GM21526 (cell line): ENCODE data around the gene HSPA4.
"Not testable (repeated sequence)": the region's sequence is repeated elsewhere in the genome, so short reads cannot be mapped to it uniquely, and the experiment has no call there.

Source experiments
- ATAC-seq: cut with Tn5 transposase; IDR thresholded peaks from one replicate; pipeline ENCODE4 v1.9.1; 2021; ENCODE audit warnings: moderate library complexity; ENCODE audit not compliant: unreplicated experiment, low FRiP score

Gene HSPA4

DNA sequence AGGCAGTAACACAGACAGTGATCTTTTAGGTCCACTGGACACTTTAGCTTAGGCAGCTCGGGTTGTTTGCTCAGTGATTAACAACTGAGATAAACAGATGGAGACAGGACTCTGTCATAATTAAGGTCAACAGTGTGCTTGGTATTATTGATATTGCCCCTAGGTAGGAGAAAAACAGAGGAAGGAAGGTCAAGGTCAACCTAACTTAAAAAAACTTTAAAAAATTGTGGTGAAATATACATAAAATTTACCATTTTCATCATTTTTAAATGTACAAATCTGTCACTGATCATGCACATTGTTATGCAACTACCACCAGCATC, 2.1 kb upstream of the HSPA4 start:
- ATAC-seq, result no peak

DNA sequence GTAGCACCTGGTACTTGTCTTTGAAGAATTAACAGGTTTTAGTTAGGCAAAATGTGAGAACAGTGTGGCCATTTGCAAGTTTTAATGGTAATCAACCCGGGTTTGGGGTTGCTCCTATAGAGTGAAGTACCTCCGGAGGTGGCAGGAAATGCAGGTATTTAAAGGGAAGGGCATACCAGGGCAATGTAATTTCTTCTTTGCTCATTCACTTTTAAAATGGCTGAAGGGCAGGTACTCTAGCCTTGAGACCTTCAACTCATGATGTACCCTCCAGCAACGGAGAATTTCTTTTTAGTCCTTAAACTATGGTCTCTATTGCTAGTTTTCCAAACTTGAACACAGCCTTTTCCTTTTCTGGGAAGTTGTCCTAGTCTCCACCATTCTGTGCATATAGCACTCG, 1.3 kb upstream of the HSPA4 start:
- no peak for ATAC-seq

DNA sequence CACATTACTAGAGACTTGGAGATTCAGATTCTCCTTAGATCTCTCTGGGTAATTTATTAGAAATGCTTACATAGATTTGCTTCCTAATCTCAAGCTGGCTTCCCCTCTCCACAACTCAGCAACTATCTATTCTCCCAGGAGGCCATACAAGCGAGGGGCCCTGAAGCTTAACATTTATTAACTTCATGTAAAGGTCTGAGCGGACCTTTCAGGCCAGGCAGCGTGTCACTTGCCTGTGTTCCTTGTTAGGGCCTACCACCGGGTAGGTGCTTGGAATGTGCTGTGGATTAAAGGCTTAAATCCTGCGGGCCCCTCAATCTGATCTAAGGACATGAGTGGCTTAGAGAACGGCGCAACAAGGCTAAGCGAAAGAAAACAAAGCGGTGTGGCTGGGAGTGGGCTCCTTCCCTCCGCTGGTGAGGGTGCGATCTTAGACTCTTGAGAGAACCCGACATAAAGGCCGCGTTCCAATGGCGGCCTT, 712 bp upstream of the HSPA4 start:
- ATAC-seq, result peak; percentile 2

DNA sequence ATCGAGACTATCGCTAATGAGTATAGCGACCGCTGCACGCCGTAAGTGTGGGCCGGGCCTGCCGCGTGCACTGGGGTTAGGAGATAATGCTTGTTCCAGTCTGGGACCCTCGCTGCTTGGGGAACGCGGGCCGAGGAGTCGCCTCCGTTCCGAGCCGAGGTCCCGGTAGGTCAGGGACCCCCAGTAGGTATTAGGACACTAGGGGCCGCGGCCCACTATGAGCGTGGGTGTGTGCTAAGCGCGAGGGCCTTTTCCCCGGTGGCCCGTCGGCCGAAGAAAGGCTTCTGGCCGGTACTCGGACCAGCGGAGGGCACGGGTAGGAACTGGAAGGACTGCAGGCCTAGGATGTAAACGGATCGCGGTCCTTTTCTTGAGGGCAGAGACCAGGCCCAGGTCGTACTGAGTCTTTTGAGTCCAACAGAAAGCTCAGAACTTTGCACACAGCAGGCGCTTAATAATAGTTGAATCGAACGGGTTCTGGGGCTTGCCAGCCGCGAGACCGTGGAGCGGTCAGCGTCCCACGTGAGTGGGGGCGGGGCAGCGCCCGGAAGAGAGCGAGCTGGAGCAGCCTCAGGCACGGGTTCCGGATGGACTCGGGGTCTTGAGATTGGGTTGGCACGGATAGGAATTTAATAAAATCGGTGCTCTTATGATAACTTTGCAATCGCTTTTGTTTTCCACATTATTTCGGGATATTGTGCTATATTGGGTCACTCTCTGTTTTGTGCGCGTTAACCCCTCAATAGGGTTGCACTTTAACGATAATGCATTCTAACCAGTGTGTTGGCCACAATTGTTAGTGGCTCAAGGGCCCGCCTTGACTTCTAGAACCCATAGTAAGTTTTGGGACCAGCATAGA, 733 bp downstream of the HSPA4 start:
- ATAC-seq, result peak; percentile 36

DNA sequence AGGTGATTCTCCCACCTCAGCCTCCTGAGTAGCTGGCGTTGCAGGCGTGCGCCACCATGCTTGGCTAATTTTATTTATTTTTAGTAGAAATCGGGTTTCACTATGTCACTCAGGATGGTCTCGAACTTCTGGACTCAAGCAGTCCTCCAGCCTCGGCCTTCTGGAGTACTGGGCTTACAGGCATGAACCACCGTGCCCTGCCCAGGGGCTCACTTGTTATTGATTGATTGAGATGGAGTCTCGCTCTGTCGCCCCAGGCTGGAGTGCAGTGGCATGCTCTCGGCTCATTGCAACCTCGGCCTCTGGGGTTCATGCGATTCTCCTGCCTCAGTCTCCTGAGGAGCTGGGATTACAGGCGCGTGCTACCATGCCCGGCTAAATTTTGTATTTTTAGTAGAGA, 1.6 kb downstream of the HSPA4 start:
- no peak for ATAC-seq

DNA sequence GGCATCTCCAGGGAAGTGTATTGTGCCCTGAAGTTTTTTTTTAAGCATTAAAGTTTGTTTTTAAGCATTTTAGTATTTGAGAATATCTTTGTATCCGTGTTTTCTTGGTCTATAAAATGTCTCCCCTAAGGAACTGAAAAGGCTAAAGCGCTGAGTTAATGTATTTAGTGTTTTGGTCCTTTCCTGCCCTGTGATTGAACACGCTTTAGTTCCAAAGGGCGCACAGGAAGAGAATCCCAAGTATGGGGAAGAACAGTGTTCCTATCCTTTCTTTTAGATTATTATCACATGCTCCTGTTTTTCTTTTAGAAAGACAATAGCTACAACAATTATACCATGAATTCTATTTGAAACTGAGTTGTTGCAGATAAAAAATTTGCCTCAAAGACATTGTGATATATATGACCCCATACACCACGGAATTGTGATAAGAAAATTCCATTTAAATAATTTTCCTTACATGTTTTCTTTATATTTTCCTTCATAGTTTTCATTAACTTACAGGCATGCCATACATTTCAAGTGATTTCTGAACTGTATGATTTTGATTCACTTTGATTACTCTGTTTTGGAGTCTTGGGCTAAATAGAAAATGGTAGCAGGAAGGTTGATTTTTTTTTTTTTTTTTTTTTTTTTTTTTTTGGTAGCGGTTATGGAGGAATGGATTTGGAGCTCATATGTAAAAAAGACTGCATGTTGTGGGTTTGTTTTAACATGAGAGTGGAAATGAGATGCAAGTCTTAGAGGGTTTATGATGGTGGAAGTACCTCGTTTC, 3.1 kb downstream of the HSPA4 start:
- ATAC-seq, result no peak

DNA sequence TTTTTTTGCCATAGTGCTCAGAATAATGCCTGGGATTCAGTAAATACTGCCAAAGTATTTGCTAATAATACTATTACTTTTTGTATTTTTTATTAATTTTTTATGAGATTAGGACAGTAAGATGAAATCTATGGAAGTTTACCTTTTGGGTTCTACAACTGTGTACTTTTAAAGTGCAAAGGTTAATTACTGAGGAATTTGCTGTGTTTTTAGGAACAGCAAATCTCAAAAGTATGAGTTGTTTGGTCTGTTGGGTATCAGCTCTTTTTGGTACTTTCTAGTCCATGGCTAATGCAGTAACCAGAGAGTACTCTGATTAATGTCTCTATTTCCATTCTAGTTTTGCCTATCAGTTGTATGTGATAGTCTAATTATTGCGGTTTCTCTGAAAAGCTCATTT, 5.1 kb downstream of the HSPA4 start:
- no peak for ATAC-seq

DNA sequence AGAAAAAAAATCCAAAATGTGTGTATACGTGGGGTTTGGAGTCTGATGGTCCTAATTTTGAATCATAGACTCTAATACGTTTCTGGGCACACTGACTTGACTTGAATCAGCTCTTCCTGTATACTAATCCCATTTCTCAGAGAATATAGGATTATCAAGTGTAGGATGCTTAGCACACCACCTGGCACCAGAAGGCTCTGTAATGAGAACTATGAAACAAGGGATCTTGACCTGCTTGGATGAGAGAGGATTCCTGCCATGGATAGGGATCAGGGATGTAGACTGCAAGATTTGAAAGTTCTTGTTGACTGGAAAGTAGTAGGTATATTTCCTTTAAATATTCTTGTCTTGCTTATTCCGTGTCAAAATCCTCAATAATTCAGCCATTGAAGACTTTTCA, 7.8 kb downstream of the HSPA4 start:
- ATAC-seq, result no peak

DNA sequence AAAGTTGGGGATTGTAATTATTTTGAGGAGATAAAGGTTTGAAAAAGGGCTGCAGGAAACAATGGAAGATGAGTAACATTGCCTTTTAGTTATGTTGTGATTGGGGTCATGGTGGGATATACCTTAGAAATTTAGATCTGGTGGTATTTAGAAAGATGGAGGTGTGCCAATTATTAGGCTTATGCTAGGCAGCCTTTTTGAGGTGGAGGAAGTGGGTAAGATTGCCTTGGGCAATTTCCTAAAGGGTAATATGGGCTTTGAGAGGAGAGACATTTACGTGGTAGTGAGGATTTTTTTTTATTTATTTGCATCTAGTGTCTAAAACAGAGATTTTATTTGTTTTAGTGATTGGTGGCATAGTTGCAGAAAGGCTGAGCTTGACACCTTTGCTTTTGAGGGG, 10.5 kb downstream of the HSPA4 start:
- ATAC-seq, result no peak

DNA sequence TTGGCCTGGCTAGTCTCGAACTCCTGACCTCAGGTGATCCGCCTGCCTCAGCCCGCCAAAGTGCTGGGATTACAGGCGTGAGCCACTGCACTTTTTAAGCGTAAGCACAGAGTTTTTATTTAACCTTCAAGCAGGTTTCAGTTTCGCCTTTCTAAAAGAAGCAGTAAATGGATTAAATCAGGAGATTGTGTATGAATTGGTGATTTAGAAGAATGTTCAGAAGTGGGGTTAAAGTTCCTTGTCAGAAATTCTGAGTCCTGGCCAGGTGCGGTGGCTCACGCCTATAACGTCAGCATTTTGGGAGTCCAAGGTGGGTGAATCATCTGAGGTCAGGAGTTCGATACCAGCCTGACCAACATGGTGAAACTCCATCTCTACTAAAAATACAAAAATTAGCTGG, 12.2 kb downstream of the HSPA4 start:
- ATAC-seq, result no peak

DNA sequence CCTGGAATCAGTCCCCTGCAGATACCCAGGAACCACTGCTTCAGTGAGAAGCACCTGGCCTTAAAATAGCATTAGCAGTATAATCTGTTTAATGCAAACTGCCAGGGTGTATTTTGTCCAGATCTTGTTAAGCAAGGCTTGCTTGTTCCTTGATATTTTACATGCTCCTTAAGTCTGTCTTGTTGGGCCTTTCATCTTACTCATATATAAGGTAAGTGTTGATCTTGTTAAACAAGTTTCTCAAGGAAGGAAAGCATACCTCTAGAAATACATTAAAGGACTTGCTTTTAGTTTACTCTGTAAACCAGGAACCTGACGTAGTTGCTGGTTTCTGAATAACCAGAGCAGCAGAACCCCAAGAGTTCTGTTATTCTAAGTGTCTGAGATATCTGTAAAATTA, 13.7 kb downstream of the HSPA4 start:
- ATAC-seq, result no peak

DNA sequence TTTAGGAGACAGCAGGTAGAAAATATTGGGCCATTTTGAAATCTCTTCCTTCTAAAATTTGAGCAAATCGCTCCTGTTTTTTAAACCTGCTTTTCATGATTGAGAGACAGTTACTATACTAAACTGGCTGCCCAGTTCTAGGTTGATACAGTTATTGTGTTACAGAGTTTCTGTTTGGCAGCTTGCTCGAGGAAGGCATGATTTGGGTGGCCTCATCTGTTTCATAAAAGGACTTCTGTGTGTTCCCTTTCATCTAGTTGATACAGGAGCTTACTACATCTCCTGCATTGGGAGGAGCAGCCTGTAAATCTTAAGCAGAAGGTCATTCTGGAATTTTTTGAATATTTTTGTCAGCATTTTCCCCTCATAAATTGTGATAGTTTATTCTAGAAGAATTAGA, 14.2 kb downstream of the HSPA4 start:
- no peak for ATAC-seq

DNA sequence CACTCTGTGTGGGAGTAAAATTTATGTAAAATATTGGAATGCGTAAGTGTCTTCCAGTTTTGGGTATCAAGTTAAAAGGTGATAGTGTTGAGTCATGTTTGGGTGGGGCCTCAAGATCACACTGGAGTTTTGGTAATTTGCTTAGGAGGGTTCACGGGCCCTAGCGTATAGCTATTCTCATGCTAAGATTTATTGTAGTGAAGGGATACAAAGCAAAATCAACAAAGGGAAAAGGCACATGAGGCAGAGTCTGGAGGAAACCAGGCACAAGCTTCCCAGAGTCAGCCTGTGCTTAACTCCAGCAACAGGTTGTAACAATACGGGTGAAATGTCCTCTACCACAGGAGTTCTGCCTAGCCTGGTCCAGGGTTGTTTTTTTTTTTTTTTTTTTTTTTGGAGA, 20.2 kb downstream of the HSPA4 start:
- ATAC-seq, result no peak

DNA sequence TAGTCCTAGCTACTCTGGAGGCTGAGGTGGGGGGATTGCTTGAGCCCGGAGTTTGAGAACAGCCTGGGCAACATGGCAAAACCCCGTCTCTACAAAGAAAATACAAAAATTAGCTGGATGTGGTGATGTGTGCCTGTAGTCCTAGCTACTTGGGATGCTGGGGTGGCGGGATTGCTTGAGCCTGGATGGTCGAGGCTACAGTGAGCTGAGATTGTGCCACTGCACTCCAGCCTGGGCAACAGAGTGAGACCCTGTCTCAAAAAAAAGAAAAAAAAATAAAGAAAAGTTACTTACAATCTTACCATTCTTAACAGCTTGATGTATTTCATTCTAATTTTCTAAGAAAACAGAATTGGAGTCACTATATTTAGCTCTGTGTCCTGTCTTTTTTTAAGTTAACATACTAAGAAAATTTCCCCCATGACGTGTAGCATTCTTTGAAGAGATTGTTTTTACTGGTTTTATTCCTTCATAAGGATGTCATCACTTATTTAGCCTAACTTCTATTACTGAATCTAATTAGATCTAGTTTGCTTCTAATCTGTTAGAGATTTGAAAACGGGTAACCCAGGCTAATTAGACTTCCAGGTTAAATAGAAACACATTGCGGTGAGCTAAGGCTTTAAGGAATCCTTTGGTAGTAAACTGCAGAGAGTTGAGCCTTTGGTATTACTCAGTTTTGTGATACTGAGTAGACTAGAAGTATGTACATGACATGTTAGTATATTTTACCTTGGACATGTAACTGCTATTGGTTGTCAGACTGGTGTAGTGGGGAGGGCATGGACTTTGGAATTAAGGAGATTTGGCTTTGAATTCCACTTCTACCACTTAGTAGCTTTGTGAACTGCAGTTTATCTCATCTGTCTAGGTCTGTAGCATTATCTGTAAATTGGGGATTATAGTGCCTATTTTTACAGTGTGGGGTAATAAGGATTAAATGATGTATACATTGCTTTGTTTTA, 24.0 kb downstream of the HSPA4 start:
- no peak for ATAC-seq

DNA sequence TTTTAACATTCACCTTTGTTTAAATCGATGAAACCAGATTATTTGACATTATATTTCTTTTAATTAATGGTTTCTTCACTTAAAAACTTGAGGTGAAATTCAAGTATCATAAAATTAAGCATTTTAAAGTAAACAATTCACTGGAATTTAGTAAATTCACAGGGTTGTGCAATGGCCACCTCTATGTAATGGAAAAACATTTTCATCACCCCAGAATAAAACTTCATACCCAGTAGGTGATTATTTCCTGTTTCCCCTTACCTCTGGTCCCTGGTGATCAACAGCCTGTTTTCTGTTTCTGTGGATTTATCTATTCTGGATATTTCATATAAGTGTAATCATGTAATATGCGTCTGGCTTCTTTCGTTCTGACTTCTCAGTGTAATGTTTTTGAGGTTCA, 27.2 kb downstream of the HSPA4 start:
- ATAC-seq, result no peak

DNA sequence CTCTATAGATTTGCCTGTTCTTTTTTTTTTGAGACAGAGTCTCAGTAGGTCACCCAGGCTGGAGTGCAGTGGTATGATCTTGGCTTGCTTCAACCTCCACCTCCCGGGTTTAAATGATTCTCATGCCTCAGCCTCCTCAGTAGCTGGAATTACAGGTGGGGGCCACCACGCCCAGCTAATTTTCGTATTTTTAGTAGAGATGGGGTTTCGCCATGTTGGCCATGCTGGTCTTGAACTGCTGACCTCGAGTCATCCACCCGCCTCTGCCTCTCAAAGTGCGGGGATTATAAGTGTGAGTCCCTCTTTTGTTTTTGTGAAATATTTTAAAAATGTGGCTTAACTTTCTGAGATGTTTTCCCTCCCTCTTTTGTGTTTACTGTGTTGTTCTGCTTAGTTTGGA, 29.2 kb downstream of the HSPA4 start:
- no peak for ATAC-seq

DNA sequence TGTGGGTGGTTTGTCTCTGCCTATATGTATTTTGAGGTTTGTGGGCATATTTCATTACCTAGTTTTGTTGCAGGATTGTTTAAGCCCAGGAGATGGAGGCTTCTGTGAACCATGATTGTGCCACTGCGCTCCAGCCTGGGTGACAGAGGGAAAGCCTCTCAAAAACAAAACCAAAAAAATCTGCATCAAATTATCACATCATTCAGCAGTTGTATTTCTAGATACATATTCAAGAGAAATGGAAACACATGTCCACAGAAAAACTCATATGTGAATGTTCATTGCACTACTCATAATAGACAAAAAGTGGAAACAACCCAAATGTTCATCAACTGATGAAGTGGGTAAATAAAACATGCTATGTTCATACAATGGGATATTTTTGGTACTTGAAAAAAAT, 29.9 kb downstream of the HSPA4 start:
- ATAC-seq, result no peak

DNA sequence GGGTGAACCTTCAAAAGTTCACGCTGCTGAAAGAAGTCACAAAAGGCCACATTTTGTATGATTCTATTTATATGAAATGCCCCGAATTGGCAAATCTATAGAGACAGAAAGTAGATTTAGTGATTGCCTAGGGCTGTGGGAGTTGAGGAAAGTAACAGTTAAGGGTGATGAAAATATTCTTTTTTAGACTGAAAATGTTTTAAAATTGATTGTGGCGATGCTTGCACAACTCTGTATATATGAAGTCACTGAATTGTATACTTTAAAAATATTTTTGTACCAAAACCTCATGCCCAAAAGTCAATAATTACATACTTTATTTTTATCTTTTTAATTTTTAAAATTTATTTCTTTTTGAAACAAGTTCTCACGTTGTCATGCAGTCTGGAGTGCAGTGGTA, 30.3 kb downstream of the HSPA4 start:
- ATAC-seq, result no peak

DNA sequence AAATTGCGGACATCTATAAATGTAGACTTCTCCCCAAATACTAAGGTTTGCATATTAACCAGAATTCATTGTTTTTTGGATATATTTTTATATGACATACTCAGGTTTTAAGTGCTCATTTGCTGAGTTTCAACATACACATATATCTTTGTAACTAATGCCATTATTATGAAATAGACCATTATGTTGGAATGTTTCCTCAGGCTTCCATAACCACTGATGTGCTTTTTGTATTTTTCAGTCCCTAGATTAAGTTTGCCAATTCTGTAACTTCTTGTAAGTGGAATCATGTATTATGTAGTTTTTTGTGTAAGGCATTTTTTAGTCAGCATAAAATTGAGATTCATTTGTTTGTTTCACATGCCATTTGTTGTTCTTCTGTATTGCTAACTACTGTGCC, 32.1 kb downstream of the HSPA4 start:
- ATAC-seq, result no peak

DNA sequence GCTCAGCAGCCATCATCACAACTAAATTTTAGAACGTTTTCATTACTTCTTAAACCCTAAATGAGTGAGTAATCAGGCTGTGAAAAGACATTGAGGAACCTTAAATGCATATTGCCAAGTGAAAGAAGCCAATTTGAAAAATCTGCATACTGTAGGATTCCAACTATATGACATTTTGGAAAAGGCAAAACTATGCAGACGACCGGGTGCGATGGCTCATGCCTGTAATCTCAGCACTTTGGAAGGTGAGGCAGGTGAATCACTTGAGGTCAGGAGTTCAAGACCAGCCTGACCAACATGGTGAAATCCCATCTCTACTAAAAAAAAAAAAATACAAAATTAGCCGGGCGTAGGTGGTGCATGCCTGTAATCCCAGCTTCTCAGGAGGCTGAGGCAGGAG, 33.4 kb downstream of the HSPA4 start:
- ATAC-seq, result not testable (repeated sequence)

DNA sequence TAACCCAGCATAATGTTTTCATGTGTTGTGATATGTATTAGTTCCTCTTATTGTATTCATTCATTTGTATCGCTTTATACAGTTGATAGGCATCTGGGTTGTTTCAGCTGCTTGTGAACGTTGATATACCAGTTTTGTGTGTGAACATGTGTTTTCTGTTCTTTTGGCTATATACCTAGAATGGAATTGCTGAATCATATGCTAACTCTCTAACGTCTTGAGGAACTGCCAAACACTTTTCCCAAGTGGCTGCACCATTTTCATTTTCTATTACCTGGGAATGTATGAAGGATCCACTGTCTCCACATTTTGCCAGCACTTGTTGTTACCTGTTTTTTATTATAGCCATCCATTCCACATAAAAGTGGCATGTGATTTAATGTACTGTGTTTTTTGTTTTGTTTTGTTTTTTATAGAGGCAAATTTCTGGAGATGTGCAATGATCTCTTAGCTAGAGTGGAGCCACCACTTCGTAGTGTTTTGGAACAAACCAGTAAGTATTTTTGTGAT, 34.6 kb downstream of the HSPA4 start:
- no peak for ATAC-seq
